G401.6 (cell line): ENCODE measurements around the gene DR1.
"Not testable (repeated sequence)": the region's sequence is repeated elsewhere in the genome, so short reads cannot be mapped to it uniquely, and the experiment has no call there.

Source experiments
- FAIRE-seq: peaks from 2 replicates; lab custom pipeline; 2012; peaks lifted over from hg19 to GRCh38; lab: Jason Lieb, UNC

DR1 gene

DNA sequence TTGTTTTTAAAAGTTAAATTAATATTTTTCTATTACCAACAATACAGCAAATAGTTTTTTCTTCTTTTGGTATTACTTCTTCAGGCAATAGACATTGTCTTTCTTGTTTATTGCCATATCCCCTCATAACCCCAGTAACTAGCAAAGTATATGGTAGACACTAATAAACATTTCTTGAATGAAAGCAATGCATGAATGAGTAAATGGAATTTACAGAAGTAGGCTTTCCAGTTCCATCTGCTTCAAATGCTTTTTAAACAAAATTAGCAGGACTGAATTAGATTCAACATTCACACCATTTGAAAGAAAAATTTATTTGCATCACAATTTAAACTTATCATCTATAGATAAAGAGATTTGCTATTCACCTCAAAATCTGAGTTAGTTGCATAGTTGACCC is 5.6 kb upstream of the DR1 start:
- FAIRE-seq, result no peak

DNA sequence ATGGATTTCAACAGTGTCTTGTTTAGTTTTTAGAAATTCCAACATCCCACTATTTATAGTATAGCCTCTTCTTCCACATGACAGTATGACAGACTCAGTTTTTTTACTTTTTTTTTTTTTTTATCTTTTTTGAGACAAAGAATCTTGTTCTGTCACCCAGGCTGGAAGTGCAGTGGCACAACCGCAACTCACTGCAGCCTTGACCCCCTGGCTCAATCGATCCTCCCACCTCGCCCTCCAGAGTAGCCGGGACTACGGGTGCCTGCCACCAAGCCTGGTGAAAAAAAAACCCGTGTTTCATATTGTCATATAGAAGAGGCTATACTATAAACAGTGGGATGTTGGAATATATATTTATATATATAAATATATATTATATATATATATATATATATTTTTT is 1.2 kb upstream of the DR1 start:
- peak; percentile 21 for FAIRE-seq

DNA sequence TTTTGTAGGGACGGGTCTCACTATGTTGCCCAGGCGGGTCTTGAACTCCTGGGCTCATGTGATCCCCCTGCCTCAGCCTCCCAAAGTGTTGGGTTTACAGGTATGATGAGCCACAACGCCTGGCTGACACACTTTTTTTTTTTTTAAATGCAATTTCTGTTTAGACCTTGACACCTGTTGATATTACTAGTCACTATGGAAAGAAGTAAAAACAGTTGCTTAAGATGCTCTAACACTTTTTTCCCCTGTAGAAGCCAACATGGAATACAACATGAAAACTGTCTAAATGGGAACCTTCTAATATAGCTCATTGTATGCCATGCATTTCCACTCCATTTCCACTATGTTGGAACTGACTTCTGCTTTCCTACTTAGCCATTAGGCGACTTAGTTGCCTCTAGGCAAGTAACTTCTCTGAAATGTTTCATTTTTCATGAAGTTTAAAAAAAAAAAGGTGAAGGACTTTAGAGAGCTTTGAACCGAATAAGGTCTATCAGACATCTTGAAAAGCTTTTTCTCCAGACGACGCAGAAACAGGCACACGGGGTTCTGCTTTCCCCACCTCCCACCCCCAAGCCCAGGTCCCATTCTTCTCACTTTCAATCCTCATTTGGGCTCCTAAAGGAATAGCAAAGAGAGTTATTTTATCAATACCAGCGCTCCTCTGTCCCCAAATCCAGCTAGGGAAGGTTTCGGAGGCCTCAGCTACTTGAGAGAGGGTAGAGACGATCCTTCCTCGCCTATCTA is 648 bp upstream of the DR1 start:
- no peak for FAIRE-seq

GRCh38 chr1:93346421-93346993 is 800 bp downstream of the DR1 start:
- FAIRE-seq, result no peak

DNA sequence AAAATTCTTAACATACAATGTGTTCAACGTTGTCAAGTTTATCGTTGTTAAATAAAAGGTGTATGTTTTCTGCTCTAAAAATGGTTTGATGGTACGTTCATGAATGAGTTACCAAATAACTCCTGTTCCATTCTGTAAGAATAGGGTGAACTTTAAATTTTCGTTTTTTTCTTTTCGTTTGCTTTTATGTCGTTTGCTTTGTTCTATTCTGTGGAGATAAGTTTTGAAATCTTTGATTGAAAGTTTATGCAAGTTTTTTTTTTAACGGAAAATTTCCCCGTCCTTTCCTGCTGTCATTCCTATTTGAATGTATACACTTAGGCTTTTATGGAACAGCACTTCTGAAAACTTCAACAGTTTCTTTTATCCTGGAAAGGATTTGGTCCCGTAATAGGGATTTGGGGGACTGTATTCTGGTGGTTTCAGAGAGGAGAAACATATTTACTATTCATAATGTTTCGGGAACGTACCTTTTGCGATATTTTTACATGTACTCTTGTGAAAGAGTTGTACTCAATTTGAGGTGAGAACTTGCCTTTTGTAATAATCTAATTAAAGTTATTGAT is 1.7 kb downstream of the DR1 start:
- FAIRE-seq, result peak; percentile 60

- FAIRE-seq, result no peak
Measured at GRCh38 chr1:93348104-93348728, 2.5 kb downstream of the DR1 start.

DNA sequence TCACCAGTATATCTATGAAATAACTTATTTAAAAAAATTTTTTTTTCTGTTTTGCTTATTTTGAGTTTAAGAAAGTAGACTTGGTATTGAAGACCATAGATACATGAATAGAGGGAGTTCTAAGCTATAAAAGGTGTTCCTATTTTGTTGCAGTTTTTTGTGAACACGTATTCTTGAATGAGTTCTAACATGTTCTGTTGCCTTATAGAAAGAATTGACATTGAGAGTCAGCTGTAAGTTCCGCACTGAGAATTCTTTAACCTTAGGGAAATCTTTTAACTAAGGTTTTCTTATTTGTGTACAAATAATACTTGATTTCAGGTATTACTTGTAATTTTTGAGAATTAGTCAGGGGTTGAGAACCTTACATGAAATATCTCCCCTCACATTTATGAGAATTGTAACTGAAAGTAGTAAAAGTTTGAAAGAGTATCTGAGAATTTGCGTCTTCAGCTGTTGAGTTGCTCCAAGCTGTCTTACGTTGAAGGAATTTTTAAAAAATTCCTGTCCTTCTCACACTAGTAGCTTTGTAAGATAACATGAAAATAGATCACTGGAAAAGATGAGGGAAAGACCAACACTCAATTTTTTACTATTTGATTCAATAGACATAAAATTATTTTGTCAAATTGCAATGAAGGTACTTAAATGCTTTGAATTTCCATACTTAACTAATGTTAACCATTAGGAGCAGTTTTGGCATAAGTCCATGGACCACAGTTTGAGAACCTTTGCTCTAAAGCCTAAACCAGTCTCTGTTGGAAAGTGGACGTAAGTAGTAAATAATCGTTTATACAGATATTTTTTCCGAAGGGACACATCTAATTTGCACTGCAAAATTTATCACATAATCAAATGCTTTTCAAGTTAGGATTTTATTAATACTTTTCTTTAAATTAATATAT is 3.8 kb downstream of the DR1 start:
- no peak for FAIRE-seq

DNA sequence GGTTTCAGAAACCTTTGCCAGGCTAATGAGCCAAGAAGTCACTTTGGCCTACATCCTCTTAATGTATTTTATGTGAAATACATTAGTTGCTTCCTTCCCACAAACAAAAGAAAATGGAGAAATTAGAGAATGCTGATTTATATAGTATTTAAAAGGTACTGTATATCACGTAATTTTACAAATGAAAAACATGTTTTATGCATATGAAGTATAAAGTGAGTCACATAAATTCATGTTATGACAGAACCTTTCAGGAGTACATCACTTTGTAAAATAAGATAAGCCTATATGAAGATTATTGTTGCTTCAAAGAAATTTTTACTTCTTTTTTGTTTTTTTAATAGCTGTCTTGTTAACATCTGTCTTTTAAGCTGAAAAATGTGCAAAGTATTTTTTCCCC is 4.6 kb downstream of the DR1 start:
- FAIRE-seq, result no peak

DNA sequence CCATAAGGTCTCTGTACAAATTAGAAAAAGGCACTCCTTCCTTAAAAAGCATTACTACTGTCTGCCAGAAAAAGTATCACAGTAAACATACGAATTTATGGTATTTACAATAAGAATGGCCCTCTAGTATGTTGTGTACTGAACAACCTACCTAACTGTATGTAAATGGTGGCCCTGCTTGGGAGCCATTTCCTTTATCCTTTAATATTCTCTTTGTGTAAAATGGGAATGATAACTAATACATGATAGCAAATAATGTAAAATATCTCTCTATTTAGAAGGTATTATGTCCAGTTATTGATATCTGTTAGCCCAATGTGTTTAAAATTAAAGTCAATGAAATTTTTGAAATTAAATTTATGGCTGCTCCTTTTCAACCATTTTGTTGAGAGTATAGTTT is 5.2 kb downstream of the DR1 start:
- FAIRE-seq, result no peak

DNA sequence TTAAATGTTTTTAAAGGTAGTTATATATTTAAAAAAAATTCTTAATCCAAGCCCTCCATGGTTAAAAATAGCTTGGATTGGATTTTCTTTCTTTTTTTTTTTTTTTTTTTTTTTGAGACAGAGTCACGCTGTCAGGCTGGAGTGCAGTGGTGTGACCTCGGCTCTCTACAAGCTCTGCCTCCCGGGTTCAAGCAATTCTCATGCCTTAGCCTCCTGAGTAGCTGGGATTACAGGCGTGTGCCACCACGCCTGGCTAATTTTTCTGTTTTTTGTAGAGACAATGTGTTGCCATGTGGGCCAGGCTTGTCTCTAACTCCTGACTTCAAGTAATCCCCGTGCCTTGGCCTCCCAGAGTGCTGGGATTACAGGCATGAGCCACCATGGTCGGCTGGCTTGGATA is 5.6 kb downstream of the DR1 start:
- FAIRE-seq, result not testable (repeated sequence)

GRCh38 chr1:93352376-93352775 is 6.7 kb downstream of the DR1 start:
- no peak for FAIRE-seq

- FAIRE-seq, result no peak
Measured at GRCh38 chr1:93353286-93353685, 7.6 kb downstream of the DR1 start.

DNA sequence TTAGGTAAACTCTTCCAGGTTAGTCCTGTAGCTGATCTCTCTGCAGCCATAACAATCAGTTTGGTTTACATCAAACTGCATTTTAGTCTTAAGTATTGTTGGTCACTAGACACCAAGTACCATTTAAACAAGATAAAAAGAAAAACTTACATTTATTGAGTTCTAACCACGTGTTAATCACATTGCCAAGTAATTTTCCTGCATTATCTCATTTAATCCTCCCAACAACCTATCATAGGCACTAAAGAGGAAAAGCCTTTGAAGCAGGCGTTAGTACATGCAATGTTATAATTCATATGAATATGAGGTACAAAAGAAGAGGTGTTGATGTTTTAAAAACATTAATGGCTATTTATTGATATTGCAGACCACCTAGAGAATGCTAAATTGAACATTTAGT is 9.0 kb downstream of the DR1 start:
- FAIRE-seq, result no peak

DNA sequence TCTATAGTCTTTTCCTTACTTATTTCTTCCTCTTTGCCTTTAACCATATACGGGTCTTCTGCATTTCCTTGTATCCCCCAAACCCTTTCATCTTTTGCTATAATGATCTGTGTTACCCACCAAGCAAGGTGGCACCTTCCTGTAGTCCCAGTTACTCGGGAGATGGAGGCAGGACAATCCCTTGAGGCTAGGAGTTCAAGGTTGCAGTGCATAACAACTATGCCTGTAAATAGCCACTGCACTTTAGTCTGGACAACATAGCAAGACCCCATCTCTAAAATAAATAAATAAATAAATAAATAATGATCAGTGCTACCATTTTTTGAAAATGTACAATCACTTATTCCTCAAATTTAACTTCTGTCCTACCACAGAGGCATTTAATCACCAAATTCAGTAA is 11.5 kb downstream of the DR1 start:
- FAIRE-seq, result no peak

- FAIRE-seq, result no peak
Measured at GRCh38 chr1:93358293-93358692, 12.6 kb downstream of the DR1 start.

DNA sequence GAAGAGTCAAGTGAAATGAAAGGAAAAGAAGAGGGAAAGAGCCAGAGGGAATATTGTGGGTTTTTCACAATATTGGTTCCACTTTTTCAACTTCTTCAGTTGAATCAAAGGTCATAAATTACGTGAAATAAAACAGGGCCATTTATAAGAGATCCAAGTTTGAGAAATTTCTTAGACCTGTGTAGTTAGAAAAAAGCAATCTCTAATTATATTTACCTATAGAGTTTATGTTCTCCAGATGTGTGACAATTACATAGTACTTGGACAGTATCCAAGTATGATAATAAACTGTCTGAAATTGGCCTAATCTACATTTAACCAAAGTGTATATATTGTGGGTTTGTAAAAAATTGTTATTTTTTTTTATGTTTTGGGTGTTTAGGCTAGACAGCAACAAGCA is 14.4 kb downstream of the DR1 start:
- no peak for FAIRE-seq

DNA sequence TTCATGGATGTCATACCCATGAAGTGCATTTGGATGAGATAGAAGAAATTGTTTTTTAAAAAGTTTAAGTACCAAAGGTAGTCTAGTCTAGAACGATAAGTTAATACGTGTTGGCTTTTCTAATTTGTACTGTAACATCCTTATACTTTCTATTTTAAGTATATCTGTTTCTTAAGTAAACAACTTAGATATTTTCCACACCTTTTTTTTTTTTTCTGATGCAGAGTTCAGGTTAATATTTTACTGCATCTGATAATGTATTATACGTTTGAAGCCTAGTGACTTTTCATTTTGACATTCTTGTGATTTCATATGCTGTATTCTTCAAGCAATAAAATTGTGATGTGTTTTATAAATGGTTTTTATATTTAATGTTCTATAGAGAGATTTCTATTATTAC is 16.5 kb downstream of the DR1 start:
- FAIRE-seq, result peak; percentile 87

GRCh38 chr1:93365813-93366212 is 20.1 kb downstream of the DR1 start:
- FAIRE-seq, result no peak

GRCh38 chr1:93369734-93370133 is 24.0 kb downstream of the DR1 start:
- no peak for FAIRE-seq

DNA sequence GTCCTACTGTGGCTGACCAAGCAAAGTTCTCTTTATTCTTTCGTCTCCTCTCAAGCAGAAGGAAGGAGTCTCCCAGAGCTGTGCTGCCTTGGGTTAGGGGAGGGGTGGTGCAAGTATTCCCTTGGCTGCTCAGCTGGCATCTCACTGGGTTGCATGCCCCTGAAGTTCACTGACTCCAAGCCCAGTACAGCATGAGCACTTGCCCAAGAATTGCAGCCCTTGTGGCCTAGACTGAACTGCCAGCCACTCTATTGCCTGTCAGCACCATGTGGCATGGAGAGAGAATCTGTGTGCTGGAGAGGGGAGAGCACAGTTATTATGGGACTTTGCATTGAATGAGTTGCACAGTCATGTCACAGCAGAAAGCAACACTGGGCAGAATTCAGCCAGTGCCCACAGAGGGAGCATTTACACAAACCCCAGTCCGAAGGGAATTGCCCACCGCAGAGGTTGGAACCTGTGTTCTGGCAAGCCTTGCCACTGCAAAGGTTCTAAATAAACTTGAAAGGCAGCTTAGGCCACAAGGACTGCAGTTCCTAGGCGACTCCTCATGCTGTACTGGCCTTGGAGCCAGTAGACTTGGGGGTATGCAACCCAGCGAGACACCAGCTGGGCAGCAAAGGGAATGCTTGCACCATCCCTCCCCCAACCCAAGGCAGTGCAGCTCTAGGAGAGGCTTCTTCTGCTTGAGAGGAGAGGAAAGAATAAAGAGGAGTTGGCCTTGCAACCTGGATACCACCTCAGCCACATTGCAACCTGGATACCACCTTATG is 28.8 kb downstream of the DR1 start:
- FAIRE-seq, result no peak

- no peak for FAIRE-seq
Measured at GRCh38 chr1:93384656-93385055, 38.9 kb downstream of the DR1 start.

DNA sequence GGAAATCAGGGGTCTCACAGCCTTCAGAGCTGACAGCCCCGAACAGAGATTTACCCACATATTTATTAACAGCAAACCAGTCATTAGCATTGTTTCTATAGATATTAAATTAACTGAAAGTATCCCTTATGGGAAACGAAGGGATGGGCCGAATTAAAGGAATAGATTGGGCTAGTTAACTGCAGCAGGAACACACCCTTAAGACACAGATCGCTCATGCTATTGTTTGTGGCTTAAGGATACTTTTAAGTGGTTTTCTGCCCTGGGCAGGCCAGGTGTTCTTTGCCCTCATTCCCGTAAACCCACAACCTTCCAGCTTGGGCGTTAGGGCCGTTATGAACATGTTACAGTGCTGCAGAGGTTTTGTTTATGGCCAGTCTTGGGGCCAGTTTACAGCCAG is 40.6 kb downstream of the DR1 start:
- FAIRE-seq, result not testable (repeated sequence)
